A549 (cell line): ENCODE measurements around the gene UHRF2.

Experiments
- CTCF ChIP-seq: fragments of >200 bp; sonication (Bioruptor Twin); formaldehyde crosslinking; IDR thresholded peaks from 3 replicates; pipeline ENCODE4 v1.5.1; 2016
- EP300 ChIP-seq, 2 experiments: fragments of >200 bp; sonication (Bioruptor Twin); formaldehyde crosslinking; IDR thresholded peaks; 2 replicates in 1 of 2; 3 replicates in 1 of 2; pipeline ENCODE4 v1.6.1; 2016 to 2017
- PHF8 ChIP-seq: fragments of 200-600 bp; sonication (generic); IDR thresholded peaks from 2 replicates; pipeline ENCODE4 v1.6.1; 2016; ENCODE audit warnings: low read depth, mild to moderate bottlenecking, antibody characterized with exemption, moderate library complexity, borderline replicate concordance
- POLR2A ChIP-seq: IDR thresholded peaks from 2 replicates; pipeline ENCODE4 v1.6.1; 2012; ENCODE audit warnings: mild to moderate bottlenecking, low read length
- POLR2AphosphoS2 ChIP-seq: conservative IDR thresholded peaks from 2 replicates; pipeline ENCODE4 v1.6.1; 2012; ENCODE audit warnings: low read length, improper control_type of control experiment, inconsistent platforms
- REST ChIP-seq: fragments of 200-600 bp; sonication (generic); IDR thresholded peaks from 2 replicates; pipeline ENCODE4 v1.6.1; 2016; ENCODE audit warnings: antibody characterized with exemption, mild to moderate bottlenecking, moderate library complexity
- RFX5 ChIP-seq: fragments of 450-650 bp; IDR thresholded peaks from 2 replicates; pipeline ENCODE4 v1.7.1; 2014; ENCODE audit warnings: antibody characterized with exemption, mild to moderate bottlenecking, moderate library complexity
- SMC3 ChIP-seq: fragments of >200 bp; sonication (Bioruptor Twin); formaldehyde crosslinking; IDR thresholded peaks from 3 replicates; pipeline ENCODE4 v1.6.1; 2018; ENCODE audit warnings: inconsistent platforms

GRCh38 chr9:6522263-6522662 is 109.3 kb downstream of the UHRF2 start:
- TF ChIP-seq REST, result no peak
- no peak for TF ChIP-seq POLR2AphosphoS2
- no peak for TF ChIP-seq CTCF
- no peak for TF ChIP-seq POLR2A
- no peak for TF ChIP-seq PHF8
- no peak for TF ChIP-seq SMC3
- no peak for TF ChIP-seq EP300 (IDR thresholded peaks at IDR 0.05)
- TF ChIP-seq RFX5, result no peak
